Measurements from ENCODE around the gene FOXM1.

DNA sequence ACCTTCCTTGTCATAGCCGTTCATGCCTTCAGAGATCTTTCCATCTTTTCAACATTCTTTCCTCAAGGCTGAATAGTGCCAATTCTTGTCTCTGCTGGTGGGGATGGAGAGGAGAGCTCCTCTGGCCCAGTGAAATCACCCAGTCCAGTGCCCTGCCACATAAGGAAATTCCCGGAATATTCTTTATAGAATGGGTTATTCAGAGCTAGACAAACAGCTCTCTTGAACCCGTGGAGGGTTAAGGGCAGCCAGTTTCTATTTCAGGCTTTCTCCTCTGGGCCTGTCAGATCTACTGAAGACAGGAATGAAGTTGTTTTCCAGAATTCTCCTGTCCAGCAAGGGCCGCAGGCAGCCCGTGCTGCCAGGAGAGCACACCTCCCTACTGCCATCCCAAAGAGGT, 34.0 kb downstream of the FOXM1 start:
- TF ChIP-seq CTCF (IDR thresholded peaks at IDR 0.05; ENCODE audit: low read depth, low read length, poor library complexity, severe bottlenecking) (no peak), EZH2phosphoT487 (IDR thresholded peaks at IDR 0.05; ENCODE audit: borderline replicate concordance, low read length) (no peak)
